HG02885 (cell line): Measurements from ENCODE around the gene PCSK6.

ENCODE experiments used
- ATAC-seq: cut with Tn5 transposase; IDR thresholded peaks from one replicate; pipeline ENCODE4 v1.9.1; 2021; ENCODE audit warnings: mild to moderate bottlenecking; ENCODE audit not compliant: unreplicated experiment, poor library complexity

The PCSK6 gene

DNA sequence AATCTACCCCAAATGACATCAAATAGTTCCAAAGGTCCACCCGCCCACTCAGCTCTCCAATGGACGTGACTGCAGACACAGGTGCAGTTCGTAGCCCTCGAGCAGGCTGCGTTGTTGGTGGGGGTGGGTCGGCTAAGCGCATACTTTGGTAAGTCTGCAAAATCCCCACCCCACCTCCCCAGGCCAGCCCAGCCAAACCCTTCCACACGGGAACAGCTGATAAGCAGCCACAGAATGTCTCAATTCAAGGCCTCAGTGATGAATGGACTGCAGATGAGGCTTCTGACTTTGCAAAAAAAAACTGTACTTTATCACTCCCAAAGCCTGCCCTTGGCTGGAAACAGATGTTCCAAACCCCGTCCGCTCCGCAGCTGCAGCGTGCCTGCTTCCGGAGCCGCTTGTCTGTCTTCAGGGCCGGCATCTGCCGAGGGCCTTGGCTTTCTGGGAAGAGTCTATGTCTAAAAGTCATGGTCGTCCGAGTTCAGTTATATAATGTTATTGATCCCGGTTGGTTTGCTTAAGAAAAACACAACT, 38.2 kb downstream of the PCSK6 start:
- no peak for ATAC-seq

DNA sequence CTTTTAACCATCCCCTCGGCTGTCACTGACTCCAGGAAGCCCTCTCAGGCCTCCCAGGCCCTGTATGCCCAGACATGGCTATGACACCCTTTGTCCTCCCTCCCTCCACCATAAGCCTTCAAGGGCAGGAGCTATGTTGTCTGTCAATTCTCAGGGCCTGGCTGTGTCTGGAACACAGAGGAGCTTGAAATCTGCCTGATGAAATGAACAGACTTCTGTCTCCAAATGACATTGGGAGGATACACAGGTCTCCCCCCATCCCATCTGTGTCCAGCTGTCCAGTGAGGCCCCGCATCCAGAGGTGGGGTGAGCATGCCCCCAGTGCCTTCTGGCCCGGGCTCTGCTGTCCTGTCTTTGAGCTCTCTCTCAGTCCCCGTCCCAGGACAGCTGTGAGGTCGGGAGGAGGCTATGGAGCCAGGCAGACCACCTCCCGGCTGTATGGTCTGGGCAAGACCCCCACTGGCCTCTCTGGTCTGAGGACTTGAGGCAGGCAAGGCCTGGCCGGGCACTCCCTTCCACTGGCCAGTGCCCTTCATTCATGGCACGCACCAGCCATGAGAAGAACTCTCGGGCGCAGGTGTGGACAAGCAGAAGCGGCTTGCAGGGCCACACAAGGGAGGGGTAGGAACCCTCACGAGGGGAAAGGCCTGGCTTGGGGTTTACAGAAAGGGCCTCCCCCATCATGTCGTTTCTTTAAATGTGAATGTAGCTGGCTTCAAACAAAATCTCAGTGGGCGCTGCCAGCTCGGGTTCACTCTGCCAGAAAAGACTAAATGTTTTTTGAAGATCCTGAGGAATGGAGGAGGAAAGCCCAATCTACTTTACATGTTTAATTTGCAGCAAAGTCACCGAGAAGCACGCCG, 38.9 kb downstream of the PCSK6 start:
- no peak for ATAC-seq

- no peak for ATAC-seq
These were observed 39.8 kb downstream of the PCSK6 start for GRCh38 chr15:101449471-101450402.

GRCh38 chr15:101448336-101448735, 41.2 kb downstream of the PCSK6 start:
- ATAC-seq, result no peak

DNA sequence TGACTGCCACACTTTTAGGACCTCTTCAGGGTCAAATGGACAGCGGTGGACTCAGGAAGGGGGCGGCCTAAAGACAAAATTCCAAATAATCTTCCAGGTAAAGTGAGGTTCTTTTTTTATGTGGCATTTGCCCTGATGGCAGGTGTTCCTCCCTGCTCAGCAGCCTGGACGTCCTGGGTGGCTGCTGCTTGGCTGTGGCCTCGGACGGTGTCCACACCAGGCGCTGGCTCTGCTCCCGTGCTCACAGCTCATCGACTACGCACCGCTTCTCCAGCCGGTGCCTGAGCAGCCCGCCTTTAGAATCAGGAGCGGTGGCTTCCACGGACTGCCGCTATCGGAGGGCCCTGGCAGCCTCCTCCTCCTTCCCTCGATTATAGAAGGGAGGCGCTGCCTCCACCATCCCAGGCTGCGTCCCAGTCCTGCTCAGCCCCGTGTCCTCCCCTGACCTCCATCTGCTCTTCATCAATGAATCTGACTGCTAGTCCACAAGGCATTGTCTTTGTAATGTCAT, 41.9 kb downstream of the PCSK6 start:
- ATAC-seq, result no peak

GRCh38 chr15:101447168-101447533, 42.4 kb downstream of the PCSK6 start:
- ATAC-seq, result no peak

- ATAC-seq, result no peak
These were observed 42.9 kb downstream of the PCSK6 start for GRCh38 chr15:101446518-101447167.

- no peak for ATAC-seq
These were observed 43.7 kb downstream of the PCSK6 start for GRCh38 chr15:101445562-101446517.

DNA sequence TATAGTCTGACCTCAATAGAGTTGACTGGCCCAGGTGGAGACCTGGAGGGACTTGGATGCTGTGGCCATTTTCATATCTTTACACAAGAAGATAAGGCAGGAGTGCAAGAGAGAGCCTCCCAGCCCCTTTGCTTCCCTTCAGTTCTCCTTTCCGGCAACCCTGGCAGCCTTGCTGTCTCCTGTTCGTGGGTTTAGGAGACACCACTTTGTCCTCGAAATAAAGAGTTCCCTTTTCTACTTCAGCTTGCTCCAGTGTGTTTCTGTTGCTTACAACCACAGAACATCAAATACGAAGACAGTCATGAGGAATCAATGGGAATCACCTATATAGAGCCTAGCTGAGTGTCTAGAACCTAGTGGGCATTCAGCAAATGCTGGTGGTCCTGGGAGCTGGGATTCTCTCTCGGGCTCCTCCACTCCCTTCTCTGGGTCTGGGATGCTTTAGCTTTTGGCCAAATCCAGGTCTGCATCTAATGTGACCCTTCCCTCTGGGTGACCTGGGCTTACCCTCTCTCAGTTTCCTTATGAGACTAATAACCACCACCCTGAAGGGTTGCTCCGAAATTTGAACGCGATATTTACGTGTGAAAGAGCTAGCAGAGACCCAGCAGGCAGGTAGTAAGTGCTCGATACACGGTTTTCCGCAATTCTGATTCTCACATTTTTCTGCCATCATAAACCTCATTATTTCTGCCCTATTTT, 44.5 kb downstream of the PCSK6 start:
- ATAC-seq, result no peak

DNA sequence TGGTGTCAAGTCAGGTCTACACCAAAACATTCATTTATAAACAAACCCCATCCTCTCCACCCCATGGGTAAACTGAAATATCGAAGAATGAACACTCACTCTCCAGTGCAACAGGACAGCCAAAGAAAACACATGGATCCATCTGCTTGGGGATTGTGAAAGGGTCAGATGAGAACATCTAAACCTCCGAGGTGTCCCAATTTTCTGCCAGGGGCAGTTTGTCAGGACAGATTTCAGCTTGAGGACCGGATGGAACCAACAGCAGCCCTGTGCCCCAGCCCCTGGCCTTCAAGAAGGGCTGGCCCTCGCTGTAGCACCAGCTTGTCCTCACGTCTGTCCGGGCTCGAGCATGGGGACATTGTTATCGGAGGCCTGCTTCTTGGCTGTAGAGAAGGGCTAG, 45.5 kb downstream of the PCSK6 start:
- no peak for ATAC-seq

GRCh38 chr15:101442272-101442671, 47.2 kb downstream of the PCSK6 start:
- no peak for ATAC-seq

- ATAC-seq, result no peak
These were observed 47.8 kb downstream of the PCSK6 start for GRCh38 chr15:101441696-101442095.

- ATAC-seq, result no peak
These were observed 48.5 kb downstream of the PCSK6 start for GRCh38 chr15:101440846-101441590.

DNA sequence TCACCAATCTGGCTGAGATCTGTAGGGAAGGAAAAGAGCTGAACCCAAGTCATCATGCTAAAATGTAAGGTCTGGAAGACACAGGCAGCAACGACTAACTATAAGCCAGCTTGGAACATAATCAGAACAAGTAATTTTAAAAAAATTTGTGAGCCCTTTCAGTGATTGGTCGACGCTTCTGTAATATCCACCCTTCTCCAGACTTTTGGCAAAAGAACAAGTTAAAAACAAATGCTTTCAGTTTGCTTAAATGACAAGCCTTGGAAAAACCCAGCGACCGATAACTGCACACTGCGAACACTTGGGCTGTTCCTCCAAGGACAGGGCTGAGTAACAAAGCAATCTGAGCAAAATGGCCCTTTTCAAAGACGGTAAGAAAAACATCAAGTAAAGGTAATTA, 49.6 kb downstream of the PCSK6 start:
- ATAC-seq, result no peak

- no peak for ATAC-seq
These were observed 50.1 kb downstream of the PCSK6 start for GRCh38 chr15:101439285-101439919.

- no peak for ATAC-seq
These were observed 50.8 kb downstream of the PCSK6 start for GRCh38 chr15:101438482-101439284.
